ENCODE measurements around the gene ZNF784.

The ZNF784 gene

GRCh38 chr19:55615543-55616394, 8.6 kb downstream of the ZNF784 start:
- H3K36me3 ChIP-seq (ENCODE audit: control insufficient read depth, insufficient read depth, low read length), result no peaks in the 10 kb centered on the region
- H3K4me2 ChIP-seq (ENCODE audit: low read length), result no peak overlapping the region
- TF ChIP-seq, protein P1, sequence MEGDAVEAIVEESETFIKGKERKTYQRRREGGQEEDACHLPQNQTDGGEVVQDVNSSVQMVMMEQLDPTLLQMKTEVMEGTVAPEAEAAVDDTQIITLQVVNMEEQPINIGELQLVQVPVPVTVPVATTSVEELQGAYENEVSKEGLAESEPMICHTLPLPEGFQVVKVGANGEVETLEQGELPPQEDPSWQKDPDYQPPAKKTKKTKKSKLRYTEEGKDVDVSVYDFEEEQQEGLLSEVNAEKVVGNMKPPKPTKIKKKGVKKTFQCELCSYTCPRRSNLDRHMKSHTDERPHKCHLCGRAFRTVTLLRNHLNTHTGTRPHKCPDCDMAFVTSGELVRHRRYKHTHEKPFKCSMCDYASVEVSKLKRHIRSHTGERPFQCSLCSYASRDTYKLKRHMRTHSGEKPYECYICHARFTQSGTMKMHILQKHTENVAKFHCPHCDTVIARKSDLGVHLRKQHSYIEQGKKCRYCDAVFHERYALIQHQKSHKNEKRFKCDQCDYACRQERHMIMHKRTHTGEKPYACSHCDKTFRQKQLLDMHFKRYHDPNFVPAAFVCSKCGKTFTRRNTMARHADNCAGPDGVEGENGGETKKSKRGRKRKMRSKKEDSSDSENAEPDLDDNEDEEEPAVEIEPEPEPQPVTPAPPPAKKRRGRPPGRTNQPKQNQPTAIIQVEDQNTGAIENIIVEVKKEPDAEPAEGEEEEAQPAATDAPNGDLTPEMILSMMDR (IDR thresholded peaks at IDR 0.05), result no peak
- no peak overlapping the region for H3K9ac ChIP-seq
- H2AFZ ChIP-seq, result no peak overlapping the region
- peaks cover 13% of the 10 kb centered on the region for H3K4me1 ChIP-seq
- no peaks in the 10 kb centered on the region for H3K27me3 ChIP-seq (ENCODE audit: control insufficient read depth, insufficient read depth, low read length)
- H3K9me3 ChIP-seq (ENCODE audit: control insufficient read depth, low read length), result no peaks in the 10 kb centered on the region
- no peak overlapping the region for H3K27ac ChIP-seq
- H3K79me2 ChIP-seq, result peaks cover 8% of the 10 kb centered on the region
- H3K4me3 ChIP-seq (ENCODE audit: low read depth, low read length), result no peak overlapping the region

DNA sequence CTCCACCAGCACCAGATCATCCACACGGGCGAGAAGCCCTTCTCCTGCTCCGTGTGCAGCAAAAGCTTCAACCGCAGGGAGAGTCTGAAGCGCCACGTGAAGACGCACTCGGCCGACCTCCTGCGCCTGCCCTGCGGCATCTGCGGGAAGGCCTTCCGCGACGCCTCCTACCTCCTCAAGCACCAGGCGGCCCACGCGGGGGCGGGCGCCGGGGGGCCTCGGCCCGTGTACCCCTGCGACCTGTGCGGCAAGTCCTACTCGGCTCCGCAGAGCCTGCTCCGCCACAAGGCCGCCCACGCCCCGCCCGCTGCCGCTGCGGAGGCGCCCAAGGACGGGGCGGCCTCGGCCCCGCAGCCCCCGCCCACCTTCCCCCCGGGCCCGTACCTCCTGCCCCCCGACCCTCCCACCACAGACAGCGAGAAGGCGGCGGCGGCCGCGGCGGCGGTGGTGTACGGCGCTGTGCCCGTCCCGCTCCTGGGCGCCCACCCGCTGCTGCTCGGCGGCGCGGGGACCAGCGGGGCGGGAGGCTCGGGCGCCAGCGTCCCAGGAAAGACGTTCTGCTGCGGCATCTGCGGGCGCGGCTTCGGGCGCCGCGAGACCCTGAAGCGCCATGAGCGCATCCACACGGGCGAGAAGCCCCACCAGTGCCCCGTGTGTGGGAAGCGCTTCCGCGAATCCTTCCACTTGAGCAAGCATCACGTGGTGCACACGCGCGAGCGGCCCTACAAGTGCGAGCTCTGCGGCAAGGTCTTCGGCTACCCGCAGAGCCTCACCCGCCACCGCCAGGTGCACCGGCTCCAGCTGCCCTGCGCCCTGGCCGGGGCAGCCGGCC, 9.4 kb downstream of the ZNF784 start:
- Histone ChIP-seq H3K4me1 (peaks cover 16% of the 10 kb centered on the region), H3K9ac (no peak overlapping the region), H3K4me3 (ENCODE audit: low read depth, low read length) (no peak overlapping the region), H2AFZ (no peak overlapping the region), H3K27ac (no peak overlapping the region), H3K79me2 (peaks cover 15% of the 10 kb centered on the region), H3K9me3 (ENCODE audit: control insufficient read depth, low read length) (no peaks in the 10 kb centered on the region), H3K27me3 (ENCODE audit: control insufficient read depth, insufficient read depth, low read length) (no peaks in the 10 kb centered on the region), H3K36me3 (ENCODE audit: control insufficient read depth, insufficient read depth, low read length) (no peaks in the 10 kb centered on the region), H3K4me2 (ENCODE audit: low read length) (no peak overlapping the region)
- TF ChIP-seq, protein P1 (IDR thresholded peaks at IDR 0.05), result no peak

DNA sequence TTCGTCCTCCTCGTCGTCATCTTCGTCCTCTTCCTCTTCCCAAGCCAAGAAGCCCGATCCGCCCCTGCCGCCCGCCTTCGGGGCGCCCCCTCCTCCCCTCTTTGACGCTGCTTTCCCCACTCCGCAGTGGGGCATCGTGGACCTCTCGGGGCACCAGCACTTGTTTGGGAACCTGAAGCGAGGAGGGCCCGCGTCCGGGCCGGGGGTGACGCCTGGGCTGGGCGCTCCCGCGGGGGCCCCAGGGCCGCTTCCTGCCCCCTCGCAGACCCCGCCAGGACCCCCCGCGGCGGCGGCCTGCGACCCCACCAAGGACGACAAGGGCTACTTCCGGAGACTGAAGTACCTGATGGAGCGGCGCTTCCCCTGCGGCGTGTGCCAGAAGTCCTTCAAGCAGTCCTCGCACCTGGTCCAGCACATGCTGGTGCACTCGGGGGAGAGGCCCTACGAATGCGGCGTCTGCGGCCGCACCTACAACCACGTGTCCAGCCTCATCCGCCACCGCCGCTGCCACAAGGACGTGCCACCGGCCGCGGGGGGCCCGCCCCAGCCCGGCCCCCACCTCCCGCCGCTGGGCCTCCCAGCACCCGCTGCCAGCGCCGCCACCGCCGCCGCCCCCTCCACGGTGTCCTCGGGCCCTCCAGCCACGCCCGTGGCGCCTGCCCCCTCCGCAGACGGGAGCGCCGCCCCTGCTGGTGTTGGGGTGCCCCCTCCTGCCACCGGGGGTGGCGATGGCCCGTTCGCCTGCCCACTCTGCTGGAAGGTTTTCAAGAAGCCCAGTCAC, 10.2 kb downstream of the ZNF784 start:
- Histone ChIP-seq H3K4me2 (ENCODE audit: low read length) (no peak overlapping the region), H3K27me3 (ENCODE audit: control insufficient read depth, insufficient read depth, low read length) (no peaks in the 10 kb centered on the region), H3K9me3 (ENCODE audit: control insufficient read depth, low read length) (no peaks in the 10 kb centered on the region), H3K27ac (no peak overlapping the region), H3K79me2 (peaks cover 21% of the 10 kb centered on the region), H2AFZ (no peak overlapping the region), H3K4me3 (ENCODE audit: low read depth, low read length) (no peak overlapping the region), H3K36me3 (ENCODE audit: control insufficient read depth, insufficient read depth, low read length) (no peaks in the 10 kb centered on the region), H3K4me1 (peaks cover 16% of the 10 kb centered on the region), H3K9ac (no peak overlapping the region)
- TF ChIP-seq, protein P1 (IDR thresholded peaks at IDR 0.05), result no peak

- Histone ChIP-seq H3K27ac (no peak overlapping the region), H3K4me1 (peaks cover 16% of the 10 kb centered on the region), H3K79me2 (peaks cover 28% of the 10 kb centered on the region), H3K36me3 (ENCODE audit: control insufficient read depth, insufficient read depth, low read length) (no peaks in the 10 kb centered on the region), H2AFZ (no peak overlapping the region), H3K4me3 (ENCODE audit: low read depth, low read length) (no peak overlapping the region), H3K9me3 (ENCODE audit: control insufficient read depth, low read length) (no peaks in the 10 kb centered on the region), H3K27me3 (ENCODE audit: control insufficient read depth, insufficient read depth, low read length) (no peaks in the 10 kb centered on the region), H3K4me2 (ENCODE audit: low read length) (no peak overlapping the region), H3K9ac (no peak overlapping the region)
- TF ChIP-seq, protein P1 (IDR thresholded peaks at IDR 0.05), result no peak
These were observed 11.0 kb downstream of the ZNF784 start for GRCh38 chr19:55613396-55613795.

Measured in parathyroid adenoma (tissue), 2 donors.